Stimulated activated CD4-positive, alpha-beta T cell treated with anti-CD3 and anti-CD28 coated beads, Interleukin-12 subunit alpha, Interleukin-12 subunit beta, amount 100 ng/mL, for 24 hours (primary cell): Measurements from ENCODE around the gene DRC1.

Source experiments
- DNase-seq, 2 experiments: peaks; one replicate each; pipeline ENCODE4 v3.0.0-alpha.2; 2020; ENCODE audit warnings: low read depth in 2 of 2

Gene DRC1

DNA sequence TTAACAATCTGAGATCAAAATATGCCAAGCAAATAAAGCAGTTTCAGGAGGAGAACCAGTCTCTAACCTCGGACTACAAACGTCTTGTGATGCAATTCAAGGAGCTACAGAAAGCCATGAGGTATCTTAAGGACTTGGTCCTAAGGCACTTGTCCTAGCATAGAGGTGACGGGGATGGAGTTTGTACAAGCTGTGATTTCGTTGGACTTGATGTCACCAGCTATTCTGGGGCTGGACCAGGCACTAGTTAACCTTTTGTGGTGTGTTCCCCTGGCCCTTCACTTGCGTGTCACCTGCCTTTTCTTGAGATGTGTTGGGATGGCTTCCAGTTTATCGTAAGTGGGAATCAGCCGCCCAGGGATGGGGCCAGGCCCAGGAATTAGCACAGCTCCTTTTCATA lies 42.5 kb downstream of the DRC1 start:
- DNase-seq, result no peak

DNA sequence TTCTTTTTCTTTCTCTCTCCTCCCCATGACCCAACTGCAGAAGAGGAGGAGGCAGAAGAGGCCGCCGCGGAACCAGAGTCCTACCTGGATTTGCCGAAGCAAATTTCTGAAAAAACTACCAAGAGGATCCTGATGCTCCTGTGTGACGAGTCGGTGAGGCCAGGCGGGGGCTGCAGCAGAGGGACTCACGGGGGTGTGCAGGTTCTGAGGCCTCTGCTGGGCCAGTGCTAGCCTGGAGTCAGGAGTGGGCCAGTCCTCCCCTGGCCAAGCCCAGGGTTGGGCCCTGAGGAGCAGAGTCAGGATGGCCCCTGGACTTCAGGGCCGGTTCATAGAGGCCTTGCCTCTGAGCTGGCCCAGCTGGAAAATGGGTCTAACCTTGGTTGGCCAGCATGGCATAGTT lies 46.9 kb downstream of the DRC1 start:
- DNase-seq, result no peak

DNA sequence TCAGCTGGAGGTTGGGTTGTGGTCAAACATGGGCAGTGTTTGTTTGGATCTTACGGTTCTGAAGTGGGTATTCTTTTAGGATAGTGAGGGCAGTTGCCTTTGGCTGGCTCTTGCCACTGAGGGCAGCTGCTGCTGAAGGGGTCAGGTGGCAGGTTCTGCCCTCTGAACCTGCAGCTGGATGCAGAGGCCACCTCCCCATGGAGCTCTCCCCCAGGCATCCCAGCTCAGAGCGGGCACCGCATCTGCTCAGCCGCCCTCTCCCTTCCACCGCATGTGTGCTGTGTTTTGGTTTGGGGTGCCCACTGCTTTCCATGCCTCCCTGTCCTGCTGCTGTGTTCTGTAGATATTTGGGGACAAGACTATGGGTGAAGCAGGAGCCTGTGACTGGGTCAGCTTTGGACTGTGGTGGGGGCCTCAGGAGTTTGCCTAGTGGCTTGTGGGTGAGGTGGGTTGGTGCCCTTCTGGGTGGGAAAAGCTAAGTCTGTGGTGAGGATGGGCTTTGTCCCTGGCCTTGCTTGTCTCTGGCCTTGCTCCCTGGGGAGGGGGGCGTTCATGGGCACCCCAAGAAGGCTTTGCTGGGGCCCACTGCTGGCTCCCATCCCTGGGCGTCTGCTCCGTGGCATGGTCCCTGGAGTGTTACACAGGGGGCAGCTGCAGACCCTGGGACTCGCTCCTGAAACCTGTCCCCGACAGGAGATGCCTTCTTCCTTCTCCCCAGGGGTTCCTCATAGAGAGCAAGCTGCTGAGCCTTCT lies 47.7 kb downstream of the DRC1 start:
- DNase-seq, result no peak

DNA sequence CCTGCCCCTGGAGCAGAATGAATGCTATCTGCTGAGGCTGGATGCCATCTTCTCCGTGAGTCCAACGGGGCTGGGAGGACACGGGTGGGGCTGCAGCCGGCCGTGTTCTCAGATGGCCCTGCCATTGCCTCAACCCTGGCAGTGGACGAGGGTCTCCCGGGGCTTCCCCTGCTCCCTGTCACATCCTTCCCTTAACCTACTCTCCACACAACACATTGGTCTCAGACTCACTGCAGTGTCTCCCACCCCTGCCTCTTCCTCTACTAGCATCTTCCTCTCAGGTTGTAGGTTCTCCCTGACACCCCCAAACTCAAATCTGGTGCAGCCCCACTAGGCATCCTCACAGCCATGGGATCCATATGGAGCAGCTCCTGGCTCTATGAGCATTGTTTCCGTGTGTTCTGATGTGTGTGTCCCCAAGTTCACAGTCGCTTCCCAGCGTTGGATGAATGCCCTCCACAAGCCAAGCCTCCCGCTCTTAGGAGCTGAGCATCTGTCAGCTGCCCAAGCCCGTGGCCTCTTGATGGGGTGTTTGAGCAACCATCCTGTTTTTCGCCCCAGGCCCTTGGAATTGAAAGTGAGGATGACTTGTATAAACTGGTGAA lies 48.4 kb downstream of the DRC1 start:
- DNase-seq, result no peak

DNA sequence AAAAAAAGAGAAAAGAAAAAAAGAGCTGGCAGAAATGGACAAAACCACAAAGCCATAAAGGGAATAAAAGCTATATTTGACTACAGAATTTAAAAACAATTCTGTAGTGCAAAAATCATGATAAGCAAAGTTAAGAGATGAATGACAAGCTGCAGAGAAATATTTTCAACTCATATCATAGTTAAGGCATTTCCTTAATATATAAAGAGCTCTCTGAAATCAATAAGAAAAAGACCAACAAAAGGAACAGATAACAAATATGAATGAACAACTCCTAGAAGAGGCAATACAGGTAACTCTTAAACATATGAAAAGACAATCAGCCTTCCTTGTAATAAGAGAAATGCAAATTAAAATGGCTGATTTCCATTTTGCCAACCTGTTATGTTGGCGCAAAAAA lies 50.0 kb downstream of the DRC1 start:
- DNase-seq, result no peak

DNA sequence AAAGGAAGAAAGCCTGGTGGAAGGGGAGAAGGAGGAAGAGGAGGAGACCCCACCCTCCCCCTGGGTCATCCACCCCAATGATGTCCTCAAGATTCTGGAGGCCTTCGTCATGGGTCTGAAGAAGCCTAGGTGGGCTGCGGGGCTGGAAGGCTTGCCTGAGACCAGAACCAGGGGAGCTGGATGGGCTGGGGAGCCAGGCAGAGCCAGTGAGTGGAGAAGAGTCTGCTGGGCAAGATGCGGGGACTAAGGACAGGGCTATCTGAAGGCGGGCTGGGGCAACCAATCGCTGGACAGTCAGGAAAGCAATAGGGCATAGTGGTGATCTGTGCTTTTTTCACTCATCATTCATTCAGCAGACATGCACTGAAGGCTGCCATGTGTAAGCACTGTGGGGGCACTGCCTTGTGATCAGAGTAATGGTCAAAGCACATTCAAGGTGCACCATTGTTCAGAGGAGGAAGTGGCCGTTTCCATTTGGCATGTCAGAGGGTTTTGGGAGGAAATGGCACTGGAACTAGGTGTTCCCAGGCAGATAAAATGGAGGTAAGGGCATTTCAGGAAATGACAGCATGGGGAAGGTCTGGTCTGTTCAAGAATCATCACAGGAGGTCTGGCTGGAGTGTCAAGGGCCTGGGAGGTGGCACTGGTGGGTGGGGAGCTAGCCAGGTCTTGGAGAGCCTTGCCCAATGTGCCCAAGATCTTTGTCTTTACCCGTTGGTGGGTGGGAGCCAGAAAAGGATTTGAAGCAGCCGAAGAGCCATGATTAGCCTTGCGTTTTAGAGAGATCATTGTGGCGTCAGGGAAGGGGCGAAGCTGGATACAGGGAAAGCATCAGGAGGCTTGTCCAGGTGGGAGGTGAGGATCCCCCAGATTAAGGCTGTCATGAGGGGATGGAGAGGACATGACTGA lies 52.0 kb downstream of the DRC1 start:
- DNase-seq, result no peak

DNA sequence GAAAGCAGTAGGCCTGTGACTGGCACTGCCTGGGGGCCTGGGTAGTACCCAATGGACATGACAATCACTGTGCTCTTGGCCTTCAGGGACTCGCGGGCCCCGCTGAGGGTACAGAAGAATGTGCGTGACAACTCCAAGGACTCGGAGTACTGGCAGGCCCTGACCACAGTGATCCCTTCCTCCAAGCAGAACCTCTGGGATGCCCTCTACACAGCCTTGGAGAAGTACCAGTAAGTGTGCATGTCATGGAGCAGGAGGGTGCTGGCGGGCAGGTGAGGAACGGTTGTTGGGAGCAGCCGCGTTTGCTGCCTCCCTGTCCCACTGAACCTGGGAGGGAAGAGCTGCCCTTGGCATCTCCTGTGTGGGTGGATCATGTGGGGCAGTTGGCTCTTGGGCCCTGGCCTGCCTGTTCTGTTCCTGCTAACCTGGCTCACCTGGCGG lies 52.9 kb downstream of the DRC1 start:
- no peak for DNase-seq

DNA sequence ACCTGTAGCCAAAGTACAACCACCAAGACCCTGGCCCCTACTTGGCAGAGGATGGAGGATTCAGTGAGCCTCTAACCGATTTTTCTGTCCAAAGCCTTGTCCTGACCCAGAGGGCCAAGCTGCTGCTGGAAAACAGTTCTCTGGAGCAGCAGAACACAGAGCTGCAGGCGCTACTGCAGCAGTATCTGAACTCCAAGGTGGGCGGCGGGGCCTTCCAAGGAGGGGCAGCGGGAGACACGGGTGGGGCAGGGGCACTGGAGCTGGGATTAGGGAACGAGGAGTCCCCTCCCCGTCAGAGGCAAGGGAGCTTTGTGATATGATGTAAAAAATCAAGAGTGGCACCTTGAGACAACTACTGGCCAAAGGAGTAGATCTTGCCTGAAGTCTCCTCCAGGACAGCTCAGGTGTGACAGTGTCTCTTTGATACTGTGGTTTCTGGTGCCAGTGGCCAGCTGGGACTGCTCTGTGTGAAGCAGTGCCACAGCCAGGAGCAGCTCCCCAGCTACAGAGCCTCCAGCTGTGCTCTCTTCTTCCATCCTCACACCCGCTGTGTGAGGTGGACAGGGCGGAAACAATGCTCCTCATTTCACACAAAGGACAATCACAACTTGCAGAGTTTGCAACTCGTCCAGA lies 53.4 kb downstream of the DRC1 start:
- DNase-seq, result no peak

DNA sequence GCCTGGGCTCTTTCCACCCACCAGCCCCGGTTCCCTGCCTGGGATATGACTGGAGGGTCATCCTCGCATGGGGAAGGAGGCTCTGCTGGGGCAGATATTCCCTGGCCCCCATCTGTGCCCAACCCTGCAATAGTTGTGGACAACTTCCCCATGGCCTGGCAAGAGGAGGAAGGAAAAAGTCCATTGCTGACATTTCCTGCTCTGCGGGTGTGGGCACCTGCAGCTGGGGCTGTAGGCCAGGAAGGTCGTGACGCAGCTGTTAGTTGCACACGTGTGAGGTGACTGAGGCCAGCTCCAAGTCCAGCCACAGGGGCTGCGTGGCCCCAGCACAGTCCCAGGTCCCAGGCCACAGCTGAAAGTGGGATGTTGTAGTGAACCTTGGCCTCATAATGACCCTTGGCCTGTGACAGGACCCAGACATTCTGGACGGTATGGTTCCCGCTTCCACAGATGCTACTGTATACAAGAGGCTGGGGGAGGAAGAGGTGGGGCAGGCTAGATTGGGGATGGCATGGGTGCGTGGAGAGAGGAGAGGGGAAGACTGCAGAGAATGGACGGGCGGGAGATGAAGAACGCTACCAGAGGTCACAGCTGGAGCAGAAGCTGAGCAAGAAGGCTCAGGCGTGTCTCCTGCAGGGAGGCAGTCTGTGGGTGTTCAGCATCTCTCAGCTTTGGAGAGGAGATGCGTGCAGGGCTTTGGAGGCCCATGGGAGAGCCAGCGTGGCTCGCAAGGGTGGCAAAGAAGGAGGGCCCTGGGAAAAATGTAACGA lies 54.1 kb downstream of the DRC1 start:
- DNase-seq, result no peak

DNA sequence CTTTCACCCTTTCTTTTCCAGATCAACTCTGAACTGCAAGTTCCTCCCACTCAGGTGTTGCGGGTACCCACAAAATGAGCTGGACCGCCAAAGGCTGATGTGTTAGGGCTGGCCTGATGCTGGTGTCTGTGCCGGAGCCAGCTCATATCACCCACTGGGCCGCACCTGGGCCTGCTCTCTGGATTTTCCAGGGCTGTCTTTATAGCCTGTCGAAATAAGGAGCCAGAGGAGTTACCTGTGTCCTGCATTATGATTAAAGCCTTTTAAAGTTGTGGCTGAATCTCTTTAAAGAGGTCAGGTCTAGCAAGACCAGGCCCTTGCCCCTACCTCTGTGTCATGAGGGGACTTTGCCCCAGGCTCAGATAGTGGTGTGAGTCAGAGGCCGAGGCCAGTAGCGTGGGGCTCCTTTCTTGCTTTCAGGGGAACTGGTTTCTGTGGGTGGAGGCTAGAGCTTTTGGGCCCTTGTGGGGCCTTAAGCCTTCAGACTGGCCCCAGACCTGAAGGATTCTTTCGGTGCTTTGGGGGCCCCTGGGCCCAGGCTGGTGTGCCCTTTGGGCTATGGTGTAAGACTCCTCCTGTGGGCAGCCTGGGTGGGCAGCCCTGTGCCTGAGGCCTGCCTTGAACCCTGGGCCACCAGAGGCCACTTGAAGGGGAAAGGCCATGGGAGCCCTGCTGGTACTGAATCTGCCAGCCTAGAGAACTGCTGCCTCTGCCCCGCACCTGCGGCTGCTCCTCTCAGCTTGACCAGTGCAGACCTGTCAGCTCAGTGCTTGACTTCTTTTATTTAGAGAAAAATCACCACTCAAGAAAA lies 54.9 kb downstream of the DRC1 start:
- DNase-seq, result no peak

DNA sequence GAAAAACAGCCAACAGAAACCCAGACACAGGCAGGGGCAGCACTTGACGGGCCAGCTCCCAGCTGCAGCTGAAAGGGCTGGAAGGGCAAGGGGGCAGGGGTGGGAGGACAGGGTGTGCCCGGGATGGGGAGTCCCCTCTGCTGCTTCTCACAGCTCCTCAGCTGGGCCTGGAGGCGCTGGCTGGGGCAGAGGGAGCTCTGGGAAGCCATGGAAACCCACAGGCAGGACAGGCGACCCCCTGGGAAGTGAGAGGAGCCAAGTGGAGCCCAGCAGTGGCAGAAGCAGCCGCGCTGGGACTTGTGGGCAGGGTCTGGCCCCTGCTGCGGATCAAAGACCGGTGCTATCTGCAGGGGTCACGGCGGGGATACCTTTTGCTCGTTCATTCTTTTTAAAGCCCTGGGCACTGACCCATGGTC lies 55.5 kb downstream of the DRC1 start:
- no peak for DNase-seq

DNA sequence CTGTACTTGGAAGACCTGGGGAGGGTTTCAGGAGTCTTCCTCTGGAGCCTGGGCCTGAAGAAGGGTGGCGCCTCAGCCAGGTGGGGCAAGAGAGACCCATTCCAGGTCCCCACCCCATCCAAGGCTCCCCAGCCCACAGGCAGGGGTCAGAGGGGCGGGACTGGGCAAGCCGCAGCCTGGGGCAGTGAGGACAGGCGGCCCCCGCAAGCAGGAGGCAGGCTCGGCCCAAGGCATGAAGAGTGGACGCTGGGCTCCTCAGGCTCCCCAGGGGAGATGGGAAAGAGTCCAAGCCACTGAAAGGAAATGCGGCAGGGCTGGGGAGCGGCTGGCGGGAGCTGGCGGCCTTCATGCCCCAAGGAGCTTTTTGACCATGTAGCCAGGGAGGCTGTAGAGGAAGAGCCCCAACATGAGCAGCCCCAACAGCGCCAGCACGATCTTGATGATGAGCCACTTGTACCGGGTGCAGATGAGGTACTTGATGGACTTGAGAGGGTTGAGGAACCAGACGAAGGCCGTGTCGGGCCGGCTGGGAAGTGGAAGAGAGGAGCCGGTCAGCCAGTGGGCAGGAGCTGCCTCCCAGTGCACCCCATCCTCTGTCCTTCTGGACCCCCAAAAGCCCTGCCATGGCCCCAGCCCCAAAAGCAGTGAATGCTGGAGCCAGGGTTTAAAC lies 56.1 kb downstream of the DRC1 start:
- DNase-seq, result no peak

DNA sequence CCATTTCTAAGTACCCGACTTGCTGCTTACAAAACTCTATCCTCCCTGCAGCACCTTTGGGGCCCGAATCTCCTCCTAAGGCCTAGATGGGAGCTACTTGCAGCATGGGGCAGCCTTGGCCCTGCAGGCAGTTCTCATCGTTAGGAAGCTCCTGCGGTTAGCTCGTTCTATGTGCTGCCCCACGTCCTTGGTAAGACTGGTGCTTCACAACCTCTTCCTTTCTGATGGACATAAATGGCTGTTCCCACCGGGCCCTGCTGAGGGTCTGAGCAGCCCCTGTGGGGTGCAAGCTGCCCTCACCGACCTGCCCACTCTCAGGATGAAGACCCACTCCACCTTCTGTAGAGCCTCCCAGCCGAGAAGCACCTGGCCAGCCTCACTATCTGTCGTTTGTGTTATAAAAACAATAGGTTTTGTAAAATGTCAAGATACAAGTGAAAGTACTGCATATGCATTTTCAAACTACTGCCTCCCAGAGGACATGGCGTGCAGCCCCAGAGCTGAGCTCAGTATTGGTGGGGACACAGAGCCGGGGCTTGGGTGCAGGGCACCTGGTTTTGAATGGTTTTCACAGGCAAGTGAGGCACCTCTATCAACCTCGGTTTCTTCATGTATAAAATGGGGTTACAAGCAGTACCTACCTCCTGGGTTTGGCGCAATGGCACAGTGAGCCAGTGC lies 56.8 kb downstream of the DRC1 start:
- no peak for DNase-seq

DNA sequence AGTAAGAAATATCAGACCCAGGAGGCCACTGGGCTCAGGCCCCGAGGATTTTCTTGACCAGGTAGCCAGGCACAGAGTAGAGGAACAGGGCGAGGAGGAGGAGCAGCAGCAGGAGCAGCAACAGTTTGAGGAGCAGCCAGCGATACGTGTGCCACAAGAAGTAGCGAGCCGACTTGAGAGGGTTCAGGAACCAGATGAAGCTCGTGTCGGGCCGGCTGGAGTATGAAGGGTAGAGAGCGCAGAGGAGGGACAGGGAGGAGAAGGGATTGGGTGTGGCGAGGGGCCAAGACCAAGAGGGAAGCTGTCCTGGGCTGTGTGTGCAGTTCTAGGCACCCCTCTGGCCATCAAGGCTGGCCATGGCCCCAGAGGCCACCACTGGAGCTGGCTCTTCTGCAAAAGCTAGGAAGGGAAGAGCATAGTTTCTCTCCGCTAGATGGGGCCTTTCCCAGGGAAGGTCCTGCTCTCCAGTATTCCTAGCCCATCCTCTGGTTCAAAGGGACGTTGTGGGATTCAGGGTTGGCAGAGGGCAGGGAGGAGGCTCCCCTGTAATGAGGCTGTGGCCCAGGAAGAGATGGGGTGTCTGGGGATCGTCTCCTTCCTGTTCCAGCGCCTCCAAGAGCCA lies 58.4 kb downstream of the DRC1 start:
- DNase-seq, result no peak

DNA sequence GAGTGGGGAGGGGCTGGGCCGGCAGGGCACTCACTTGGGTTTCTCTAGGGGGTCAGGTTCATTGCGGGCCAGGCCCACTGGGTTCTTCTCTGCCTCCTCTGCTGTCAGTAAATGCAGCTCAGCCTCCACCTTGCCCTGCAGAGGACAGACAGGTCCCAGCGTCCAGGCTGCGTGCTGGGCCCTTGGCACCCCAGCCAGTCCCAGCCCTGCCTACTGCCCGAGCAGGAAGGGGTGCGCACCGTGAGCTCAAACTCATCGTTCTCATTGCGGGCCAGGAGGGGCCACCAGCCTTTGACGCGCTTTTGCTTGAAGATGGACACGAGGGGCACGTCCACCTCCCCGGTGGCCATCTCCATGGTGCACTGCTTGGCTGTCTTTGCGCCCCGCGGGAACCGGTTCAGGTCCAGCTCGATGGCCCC lies 58.9 kb downstream of the DRC1 start:
- no peak for DNase-seq

DNA sequence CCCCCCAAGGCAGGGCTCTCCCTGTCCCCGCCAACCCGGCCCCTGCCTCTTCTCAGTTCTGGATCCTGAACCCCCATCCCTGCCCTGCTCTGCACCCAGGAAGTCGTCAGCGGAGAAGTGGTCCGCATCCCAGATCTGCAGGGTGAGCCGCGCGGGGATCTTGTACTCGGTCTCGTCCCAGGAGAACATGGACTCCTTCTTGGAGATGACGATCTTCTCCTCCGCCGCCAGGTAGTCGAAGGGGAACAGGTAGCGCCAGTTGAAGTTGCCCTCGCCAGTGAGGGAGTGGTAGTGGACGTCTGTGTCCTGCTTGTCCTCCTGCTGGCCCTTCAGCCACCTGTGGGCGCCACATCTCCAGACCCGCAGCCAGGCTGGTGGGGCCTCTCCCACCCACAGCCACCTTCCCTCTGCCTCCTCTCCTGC lies 59.9 kb downstream of the DRC1 start:
- DNase-seq, result no peak

DNA sequence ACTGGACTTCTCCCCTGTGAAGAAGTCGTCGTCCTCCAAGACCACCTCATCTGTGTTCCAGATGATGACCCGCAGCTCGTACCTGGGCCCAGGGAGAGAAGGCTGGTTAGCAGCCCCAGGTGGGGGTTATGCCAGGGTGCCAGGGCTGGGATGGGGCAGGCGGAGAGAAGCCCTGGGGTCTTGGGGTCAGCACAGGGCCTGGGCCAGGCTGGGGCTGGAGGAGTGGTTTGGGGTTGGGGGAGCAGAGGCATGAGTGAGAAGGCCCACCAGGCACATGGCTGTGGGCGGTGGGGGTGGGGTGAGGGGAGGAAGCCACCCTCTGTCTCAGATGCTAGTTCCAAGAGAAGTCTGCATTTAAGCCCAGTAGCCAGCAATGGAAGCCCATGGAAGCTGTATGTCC lies 60.4 kb downstream of the DRC1 start:
- DNase-seq, result no peak

DNA sequence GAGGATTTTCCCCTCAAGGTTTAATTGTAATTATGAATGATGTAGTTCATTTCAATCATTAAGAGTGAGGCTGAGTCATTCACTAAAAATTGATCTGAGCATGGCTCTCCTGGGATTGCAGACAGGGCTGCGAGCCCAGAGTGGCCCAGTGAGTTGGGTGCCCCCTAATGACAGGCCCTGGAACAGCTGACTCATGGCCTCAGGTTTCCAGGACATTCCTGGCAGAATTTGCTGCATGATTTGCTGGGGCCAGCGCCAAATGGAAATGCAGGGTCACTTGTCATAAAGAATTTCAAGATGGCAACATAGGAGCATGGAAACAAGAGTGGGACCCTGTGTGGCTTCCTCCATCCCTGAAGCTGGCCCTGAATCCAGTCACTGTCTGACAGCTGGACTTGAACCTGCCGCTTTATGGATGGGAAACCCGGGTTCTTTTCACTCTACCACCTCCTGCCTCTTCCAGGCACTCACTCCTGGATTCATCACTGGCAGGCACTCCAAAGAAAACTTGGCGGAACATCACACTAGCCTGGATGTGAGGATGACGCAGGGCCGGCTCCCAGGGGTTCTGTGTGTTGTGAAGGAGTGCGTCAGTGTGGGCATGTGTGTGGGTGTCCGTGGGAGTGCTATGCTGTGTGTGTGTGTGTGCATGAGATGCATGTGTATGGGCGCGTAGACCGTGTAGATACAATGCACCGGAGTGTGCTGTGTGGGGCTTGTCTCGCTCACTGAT lies 61.0 kb downstream of the DRC1 start:
- DNase-seq, result no peak
